Measurements from ENCODE around the gene ELFN2. TPM values are rescaled to one million over a fixed set of nuclear protein-coding genes. Genes with fewer than 3 reads are reported as not detected.

The ELFN2 gene
- total RNA-seq, 1 donor = under 0.01 TPM

- no peak overlapping the region for H3K4me2 ChIP-seq (ENCODE audit: insufficient read depth, low read length)
- H3K27ac ChIP-seq (ENCODE audit: low read depth, low read length) = no peak overlapping the region
- peaks cover 8% of the 10 kb centered on the region for H3K4me1 ChIP-seq (ENCODE audit: insufficient read depth, low read length)
- no peak overlapping the region for H2AFZ ChIP-seq (ENCODE audit: low read length)
- no peaks in the 10 kb centered on the region for H3K9me3 ChIP-seq (ENCODE audit: low read depth, low read length)
- peak; percentile 93 for DNase-seq (ENCODE audit: insufficient read length, low spot score, missing footprints)
- TF ChIP-seq CTCF (IDR thresholded peaks at IDR 0.05; ENCODE audit: extremely low read depth, low read depth, low read length) = no peak
- no peak overlapping the region for H3K4me3 ChIP-seq (ENCODE audit: insufficient read depth, low read length)
- H4K20me1 ChIP-seq (ENCODE audit: insufficient read depth, low read length) = peaks cover 3% of the 10 kb centered on the region
- H3K36me3 ChIP-seq (ENCODE audit: insufficient read depth, low read length) = no peaks in the 10 kb centered on the region
- no peaks in the 10 kb centered on the region for H3K79me2 ChIP-seq (ENCODE audit: insufficient read depth, low read length)
- H3K27me3 ChIP-seq (ENCODE audit: insufficient read depth, low read length) = peaks cover 31% of the 10 kb centered on the region
Observed at GRCh38 chr22:37340331-37341262, 86.7 kb downstream of the ELFN2 start.

- peak; percentile 66 for DNase-seq (ENCODE audit: insufficient read length, low spot score, missing footprints)
- no peak overlapping the region for H3K4me3 ChIP-seq (ENCODE audit: insufficient read depth, low read length)
- no peaks in the 10 kb centered on the region for H3K9me3 ChIP-seq (ENCODE audit: low read depth, low read length)
- H3K79me2 ChIP-seq (ENCODE audit: insufficient read depth, low read length) = no peaks in the 10 kb centered on the region
- H3K4me2 ChIP-seq (ENCODE audit: insufficient read depth, low read length) = no peak overlapping the region
- no peaks in the 10 kb centered on the region for H3K36me3 ChIP-seq (ENCODE audit: insufficient read depth, low read length)
- no peak overlapping the region for H2AFZ ChIP-seq (ENCODE audit: low read length)
- no peak overlapping the region for H3K27ac ChIP-seq (ENCODE audit: low read depth, low read length)
- H3K27me3 ChIP-seq (ENCODE audit: insufficient read depth, low read length) = peaks cover 50% of the 10 kb centered on the region
- peaks cover 14% of the 10 kb centered on the region for H3K4me1 ChIP-seq (ENCODE audit: insufficient read depth, low read length)
- H4K20me1 ChIP-seq (ENCODE audit: insufficient read depth, low read length) = peaks cover 3% of the 10 kb centered on the region
- TF ChIP-seq CTCF (IDR thresholded peaks at IDR 0.05; ENCODE audit: extremely low read depth, low read depth, low read length) = no peak
Observed at GRCh38 chr22:37338539-37339246, 88.6 kb downstream of the ELFN2 start.

- Histone ChIP-seq H3K9me3 (ENCODE audit: low read depth, low read length) (no peaks in the 10 kb centered on the region), H3K27ac (ENCODE audit: low read depth, low read length) (no peak overlapping the region), H3K4me3 (ENCODE audit: insufficient read depth, low read length) (no peak overlapping the region), H3K4me1 (ENCODE audit: insufficient read depth, low read length) (peaks cover 14% of the 10 kb centered on the region), H2AFZ (ENCODE audit: low read length) (no peak overlapping the region), H3K79me2 (ENCODE audit: insufficient read depth, low read length) (no peaks in the 10 kb centered on the region), H3K36me3 (ENCODE audit: insufficient read depth, low read length) (no peaks in the 10 kb centered on the region), H4K20me1 (ENCODE audit: insufficient read depth, low read length) (peaks cover 3% of the 10 kb centered on the region), H3K27me3 (ENCODE audit: insufficient read depth, low read length) (peaks cover 61% of the 10 kb centered on the region), H3K4me2 (ENCODE audit: insufficient read depth, low read length) (no peak overlapping the region)
- DNase-seq (ENCODE audit: insufficient read length, low spot score, missing footprints) = peak; percentile 91
- no peak for TF ChIP-seq CTCF (IDR thresholded peaks at IDR 0.05; ENCODE audit: extremely low read depth, low read depth, low read length)
Observed at GRCh38 chr22:37337204-37337943, 89.9 kb downstream of the ELFN2 start.
